ENCODE data around the gene CTDSPL.

GRCh38 chr3:37997791-37998370 lies 136.2 kb downstream of the CTDSPL start:
- TF ChIP-seq CTCF (IDR thresholded peaks at IDR 0.05; ENCODE audit: insufficient read depth, low read length) (no peak), REST (IDR thresholded peaks at IDR 0.05; ENCODE audit: insufficient replicate concordance, low read depth) (no peak), POLR2AphosphoS5 (IDR thresholded peaks at IDR 0.05; ENCODE audit: low read depth) (no peak)

Data from HL-60 (cell line).